PC-9 (cell line): ENCODE measurements around the gene RFX4.
"Not testable (repeated sequence)": the region's sequence is repeated elsewhere in the genome, so short reads cannot be mapped to it uniquely, and the experiment has no call there.

Source experiments
- CTCF ChIP-seq: fragments of 200-600 bp; sonication (generic); conservative IDR thresholded peaks from 2 replicates; pipeline ENCODE4 v1.6.1; 2017; ENCODE audit warnings: mixed run types, antibody characterized with exemption, mild to moderate bottlenecking, moderate library complexity
- EZH2 ChIP-seq: fragments of 200-600 bp; sonication (generic); IDR thresholded peaks from 2 replicates; pipeline ENCODE4 v1.8.0; 2017; ENCODE audit warnings: antibody characterized with exemption, low read depth

GRCh38 chr12:106692033-106692432, 109.2 kb downstream of the RFX4 start:
- not testable (repeated sequence) for TF ChIP-seq CTCF, EZH2
